IMR-90 (cell line): ENCODE data around the gene ADAP1. TPM values are rescaled to one million over a fixed set of nuclear protein-coding genes. Genes with fewer than 3 reads are reported as not detected.
"Not testable (repeated sequence)": the region's sequence is repeated elsewhere in the genome, so short reads cannot be mapped to it uniquely, and the experiment has no call there.

Source experiments
- ATAC-seq: fragments of 200-7000 bp; cut with Tn5 transposase; 2 replicates; pipeline ENCODE4 v1.9.1; 2020; ENCODE audit warnings: low read depth, mild to moderate bottlenecking, moderate library complexity
- BruUV-seq: library from RNA; stranded (reverse); fragments of 400-500 nt; replicated peaks from 2 replicates; lab custom pipeline; 2021; lab: Mats Ljungman, UMichigan
- CTCF ChIA-PET: fragments of 300-600 bp; formaldehyde crosslinking; extraction: SDS; loops from one replicate; lab custom pipeline; 2021; ENCODE audit warnings: antibody characterized with exemption; lab: Yijun Ruan, JAX
- POLR2A ChIA-PET: fragments of 300-600 bp; sonication (Branson Sonifier 250); formaldehyde crosslinking; loops from one replicate; lab custom pipeline; 2022; ENCODE audit warnings: antibody characterized with exemption; ENCODE audit not compliant: unreplicated experiment; lab: Charles Lee
- DNase-seq: peaks from one replicate; pipeline ENCODE4 v3.0.0; 2013
- H2AFZ ChIP-seq: replicated peaks from 2 replicates; pipeline ENCODE3; 2013; ENCODE audit warnings: low read length, mild to moderate bottlenecking; ENCODE audit not compliant: poor library complexity
- H2AK5ac ChIP-seq: 2 replicates; pipeline ENCODE4 v1.6.1; 2013; ENCODE audit warnings: low read depth, low read length, inconsistent platforms
- H2AK9ac ChIP-seq: replicated peaks from 2 replicates; pipeline ENCODE3; 2013; ENCODE audit warnings: mild to moderate bottlenecking, low read depth, low read length, moderate library complexity; ENCODE audit not compliant: poor library complexity
- H2BK120ac ChIP-seq: 2 replicates; pipeline ENCODE4 v1.6.1; 2013; ENCODE audit warnings: low read depth, low read length, inconsistent platforms
- H2BK15ac ChIP-seq: 3 replicates; pipeline ENCODE4 v1.6.1; 2013; ENCODE audit warnings: low read depth, low read length, inconsistent platforms
- H2BK20ac ChIP-seq: 2 replicates; pipeline ENCODE4 v1.6.1; 2013; ENCODE audit warnings: low read depth, mild to moderate bottlenecking, inconsistent platforms, low read length, moderate library complexity
- H2BK5ac ChIP-seq: 2 replicates; pipeline ENCODE4 v1.6.1; 2013; ENCODE audit warnings: mild to moderate bottlenecking, low read depth, low read length, inconsistent platforms; ENCODE audit not compliant: poor library complexity, severe bottlenecking
- H3K14ac ChIP-seq: replicated peaks from 2 replicates; pipeline ENCODE4 v1.6.1; 2013; ENCODE audit warnings: low read depth, low read length, inconsistent platforms
- H3K18ac ChIP-seq: 2 replicates; pipeline ENCODE4 v1.6.1; 2013; ENCODE audit warnings: low read depth, low read length, control low read depth
- H3K23ac ChIP-seq: 2 replicates; pipeline ENCODE4 v1.6.1; 2013; ENCODE audit warnings: low read depth, low read length, inconsistent platforms
- H3K27ac ChIP-seq: 2 replicates; pipeline ENCODE4 v1.5.1; 2013; ENCODE audit warnings: mild to moderate bottlenecking, control low read depth, low read length; ENCODE audit not compliant: insufficient read depth
- H3K27me3 ChIP-seq: 2 replicates; pipeline ENCODE4 v1.6.1; 2013; ENCODE audit warnings: low read length; ENCODE audit not compliant: control insufficient read depth, insufficient read depth
- H3K36me3 ChIP-seq: 2 replicates; pipeline ENCODE4 v1.6.1; 2013; ENCODE audit warnings: low read length, mixed read lengths; ENCODE audit not compliant: control insufficient read depth, insufficient read depth
- H3K4ac ChIP-seq: 2 replicates; pipeline ENCODE4 v1.6.1; 2013; ENCODE audit warnings: low read depth, low read length, inconsistent platforms
- H3K4me1 ChIP-seq: 2 replicates; pipeline ENCODE4 v1.6.1; 2013; ENCODE audit warnings: low read length, mixed read lengths; ENCODE audit not compliant: control insufficient read depth, insufficient read depth
- H3K4me2 ChIP-seq: 2 replicates; pipeline ENCODE4 v1.6.1; 2013; ENCODE audit warnings: low read depth, mild to moderate bottlenecking, control low read depth, low read length, moderate library complexity
- H3K4me3 ChIP-seq: 2 replicates; pipeline ENCODE4 v1.5.1; 2013; ENCODE audit warnings: low read depth, mild to moderate bottlenecking, control low read depth, low read length, moderate library complexity; ENCODE audit not compliant: insufficient read depth
- H3K56ac ChIP-seq: 2 replicates; pipeline ENCODE4 v1.6.1; 2013; ENCODE audit warnings: low read length, inconsistent platforms; ENCODE audit not compliant: insufficient read depth; ENCODE audit errors: extremely low read depth
- H3K79me1 ChIP-seq, 2 experiments: 2 replicates each; pipeline ENCODE4 v1.6.1; 2013; ENCODE audit warnings: low read length in 2 of 2, inconsistent platforms in 1 of 2, low read depth in 1 of 2
- H3K9ac ChIP-seq: 2 replicates; pipeline ENCODE4 v1.6.1; 2013; ENCODE audit warnings: low read depth, low read length, control low read depth
- H3K9me1 ChIP-seq: 2 replicates; pipeline ENCODE4 v1.6.1; 2013; ENCODE audit warnings: low read length, inconsistent platforms; ENCODE audit not compliant: insufficient read depth
- H3K9me3 ChIP-seq: 2 replicates; pipeline ENCODE4 v1.6.1; 2013; ENCODE audit warnings: low read length; ENCODE audit not compliant: control insufficient read depth, insufficient read depth
- H4K20me1 ChIP-seq: 2 replicates; pipeline ENCODE4 v1.6.1; 2013; ENCODE audit warnings: low read length, inconsistent platforms; ENCODE audit not compliant: insufficient read depth
- H4K5ac ChIP-seq: 2 replicates; pipeline ENCODE4 v1.6.1; 2013; ENCODE audit warnings: mild to moderate bottlenecking, low read depth, low read length, control low read depth
- H4K8ac ChIP-seq, 2 experiments: 2 replicates each; pipeline ENCODE4 v1.6.1; 2013; ENCODE audit warnings: low read depth in 2 of 2, low read length in 2 of 2, control low read depth in 1 of 2, inconsistent platforms in 1 of 2
- H4K91ac ChIP-seq: 2 replicates; pipeline ENCODE4 v1.6.1; 2013; ENCODE audit warnings: low read depth, low read length, inconsistent platforms; ENCODE audit not compliant: insufficient read depth
- CHD1 ChIP-seq: IDR thresholded peaks from 2 replicates; pipeline ENCODE4 v1.6.1; 2012; ENCODE audit warnings: low read depth, low read length, improper control_type of control experiment
- MAZ ChIP-seq: IDR thresholded peaks from 2 replicates; pipeline ENCODE4 v1.6.1; 2012; ENCODE audit warnings: low read depth, mild to moderate bottlenecking, low read length, improper control_type of control experiment, moderate library complexity, borderline replicate concordance
- NFE2L2 ChIP-seq: fragments of 150-350 bp; IDR thresholded peaks from 2 replicates; pipeline ENCODE4 v1.6.1; 2016; ENCODE audit warnings: low read depth, mild to moderate bottlenecking, low read length
- RAD21 ChIP-seq: IDR thresholded peaks from 2 replicates; pipeline ENCODE4 v1.6.1; 2012; ENCODE audit warnings: low read length, improper control_type of control experiment
- RCOR1 ChIP-seq: IDR thresholded peaks from 2 replicates; pipeline ENCODE4 v1.6.1; 2012; ENCODE audit warnings: mild to moderate bottlenecking, low read length, improper control_type of control experiment; ENCODE audit not compliant: insufficient replicate concordance
- WGBS, 2 experiments: methylation state at CpG; one replicate each; pipeline versions ENCODE4 v1.1.5 to v1.1.7; 2013; ENCODE audit warnings: missing lambda C conversion rate in 2 of 2; ENCODE audit not compliant: insufficient read length in 1 of 2; ENCODE audit errors: extremely low coverage in 2 of 2; 5-methylcytosine and 5-hydroxymethylcytosine counted together
- dilution Hi-C: fragments of 300-500 bp; cut with HindIII; formaldehyde crosslinking; loops from one replicate; pipeline ENCODE4 v1.14.3; 2018; ENCODE audit warnings: low sequenced_read_pairs; ENCODE audit not compliant: unreplicated experiment
- in situ Hi-C: fragments of 300-500 bp; cut with MboI; formaldehyde crosslinking; loops from 3 replicates; pipeline ENCODE4 v1.14.3; 2019; ENCODE audit warnings: low sequenced_read_pairs, inconsistent platforms, mixed read lengths
- intact Hi-C: fragments of 100-400 bp; cut with micrococcal nuclease; formaldehyde crosslinking; loops from 2 replicates; pipeline ENCODE4 v1.10.0; 2022
- polyA plus RNA-seq, 3 experiments: library from polyadenylated mRNA; depleted of rRNA; stranded (reverse); fragments of >200 nt; gene quantifications; 2 replicates each; pipeline ENCODE4 v1.2.3, GENCODE V29; 2012; ENCODE audit warnings: low replicate concordance in 1 of 3
- total RNA-seq: library from RNA; depleted of rRNA; stranded (reverse); fragments of >200 nt; gene quantifications from 2 replicates; pipeline ENCODE4 v1.2.3, GENCODE V29; 2012
- TF ChIP-seq, protein P1 (sequence below): fragments of 150-350 bp; IDR thresholded peaks from 2 replicates; pipeline ENCODE4 v1.6.1; 2017; ENCODE audit warnings: mild to moderate bottlenecking, antibody characterized with exemption, low read length, low read depth

ADAP1 gene
- total and polyA plus RNA-seq, 2 of the 4 experiments (the other 2 are of a cell fraction) = 1.4 to 2.0 TPM

DNA sequence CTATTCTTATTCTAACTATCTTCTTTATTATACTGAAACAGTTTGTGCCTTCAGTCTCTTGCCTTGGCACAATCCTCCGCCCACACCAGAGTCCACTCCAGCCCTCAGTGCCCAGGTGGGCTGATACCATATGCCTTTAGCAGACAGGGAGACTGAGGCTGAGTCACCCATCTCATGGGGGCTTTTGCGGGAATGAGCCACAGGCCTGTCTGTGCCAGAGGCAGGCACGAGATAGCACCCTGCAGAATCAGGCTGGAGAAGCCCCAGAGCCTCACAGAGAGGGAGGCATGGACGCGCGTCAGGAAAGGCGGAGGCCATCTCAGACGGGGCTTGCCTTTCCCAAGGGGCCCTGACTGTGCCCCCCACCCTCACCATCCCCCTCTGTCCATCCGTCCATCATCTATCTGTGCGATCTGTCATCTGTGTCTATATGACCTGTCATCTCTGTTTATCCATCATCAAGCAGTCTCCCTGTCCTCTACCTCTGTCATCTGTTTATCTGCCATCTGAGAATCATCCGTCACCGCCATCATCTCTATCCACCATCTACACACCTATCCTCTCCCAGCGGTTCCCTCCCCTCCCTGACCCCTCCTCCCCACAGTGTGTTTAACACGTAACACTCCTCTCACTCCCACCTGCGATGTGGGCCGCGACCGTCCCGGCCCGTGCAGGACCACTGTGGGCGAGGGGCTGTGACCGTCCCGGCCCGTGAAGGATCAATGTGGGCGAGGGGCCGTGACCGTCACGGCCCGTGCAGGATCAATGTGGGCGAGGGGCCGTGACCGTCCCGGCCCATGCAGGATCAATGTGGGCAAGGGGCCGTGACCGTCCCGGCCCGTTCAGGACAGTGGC is 7.3 kb upstream of the ADAP1 start:
- 82% methylated on average over 31 of the region's 37 CpGs; no CpG with 5 or more reads in 1 of the 2 experiments for WGBS, 2 experiments
- no peak for DNase-seq
- H3K27ac ChIP-seq = no peak overlapping the region
- intact Hi-C loops (no loop called here), in situ Hi-C loops (no loop called here), dilution Hi-C loops (no loop called here)
- no peak overlapping the region for H3K56ac ChIP-seq
- H3K79me1 ChIP-seq = peaks cover 0 to 8% of the 10 kb centered on the region in 2 experiments; a peak in 2 of 4 replicates
- no peak overlapping the region for H3K14ac ChIP-seq
- H2AK5ac ChIP-seq = no peak overlapping the region
- H4K5ac ChIP-seq = no peak overlapping the region
- no peak overlapping the region for H2AK9ac ChIP-seq
- peaks cover 1% of the 10 kb centered on the region; the same call in 1 of the 2 replicates for H3K36me3 ChIP-seq
- H4K91ac ChIP-seq = no peak overlapping the region
- H3K4ac ChIP-seq = no peak overlapping the region
- H3K9me1 ChIP-seq = 0 out of 2 replicates have a peak, but pooled peaks cover 2% of the 10 kb centered on the region
- H3K9me3 ChIP-seq = no peaks in the 10 kb centered on the region
- H2AFZ ChIP-seq = no peak overlapping the region
- H3K18ac ChIP-seq = no peak overlapping the region
- H3K27me3 ChIP-seq = peaks cover 13% of the 10 kb centered on the region
- H2BK5ac ChIP-seq = no peak overlapping the region
- H3K23ac ChIP-seq = no peak overlapping the region
- ChIA-PET CTCF (no interaction called here), POLR2A (no interaction called here)
- no peak overlapping the region for H3K4me2 ChIP-seq
- H4K8ac ChIP-seq = no peak overlapping the region
- no peak overlapping the region for H2BK120ac ChIP-seq
- no TSS peak for BruUV-seq
- H4K20me1 ChIP-seq = peaks cover 10% of the 10 kb centered on the region
- H3K9ac ChIP-seq = no peak overlapping the region
- TF ChIP-seq RAD21 = no peak
- TF ChIP-seq RCOR1 = no peak
- TF ChIP-seq, protein P1, sequence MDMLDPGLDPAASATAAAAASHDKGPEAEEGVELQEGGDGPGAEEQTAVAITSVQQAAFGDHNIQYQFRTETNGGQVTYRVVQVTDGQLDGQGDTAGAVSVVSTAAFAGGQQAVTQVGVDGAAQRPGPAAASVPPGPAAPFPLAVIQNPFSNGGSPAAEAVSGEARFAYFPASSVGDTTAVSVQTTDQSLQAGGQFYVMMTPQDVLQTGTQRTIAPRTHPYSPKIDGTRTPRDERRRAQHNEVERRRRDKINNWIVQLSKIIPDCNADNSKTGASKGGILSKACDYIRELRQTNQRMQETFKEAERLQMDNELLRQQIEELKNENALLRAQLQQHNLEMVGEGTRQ = no peak
- TF ChIP-seq MAZ = no peak
- TF ChIP-seq NFE2L2 = no peak
- TF ChIP-seq CHD1 = no peak
- no peak overlapping the region for H2BK15ac ChIP-seq
- no peak overlapping the region for H3K4me3 ChIP-seq
- no peak overlapping the region for H2BK20ac ChIP-seq
- no peak for ATAC-seq
- H3K4me1 ChIP-seq = no peaks in the 10 kb centered on the region

DNA sequence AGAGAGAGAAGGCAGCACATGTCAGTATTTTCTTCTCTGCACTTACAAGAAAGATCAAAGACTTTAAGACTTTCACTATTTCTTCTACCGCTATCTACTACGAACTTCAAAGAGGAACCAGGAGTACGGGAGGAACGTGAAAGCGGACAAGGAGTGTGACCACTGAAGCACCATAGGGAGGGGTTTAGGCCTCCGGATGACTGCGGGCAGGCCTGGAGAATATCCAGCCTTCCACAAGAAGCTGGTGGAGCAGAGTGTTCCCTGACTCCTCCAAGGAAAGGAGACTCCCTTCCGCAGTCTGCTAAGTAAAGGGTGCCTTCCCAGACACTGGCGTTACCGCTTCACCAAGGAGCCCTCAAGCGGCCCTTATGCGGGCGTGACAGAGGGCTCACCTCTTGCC is 6.5 kb upstream of the ADAP1 start:
- H3K9me1 ChIP-seq, H2AK9ac ChIP-seq, H3K4me2 ChIP-seq, H2BK20ac ChIP-seq, H3K4me1 ChIP-seq, H3K36me3 ChIP-seq, H3K14ac ChIP-seq, BruUV-seq, H2BK15ac ChIP-seq, H3K27ac ChIP-seq, H3K23ac ChIP-seq, H3K4me3 ChIP-seq, H4K91ac ChIP-seq, H3K4ac ChIP-seq, H4K5ac ChIP-seq, dilution Hi-C loops, H4K20me1 ChIP-seq, H2BK120ac ChIP-seq, POLR2A ChIA-PET, H2AFZ ChIP-seq, DNase-seq, H3K56ac ChIP-seq, H3K9ac ChIP-seq, ATAC-seq, H3K18ac ChIP-seq, in situ Hi-C loops, H3K79me1 ChIP-seq, CTCF ChIA-PET, intact Hi-C loops, H2AK5ac ChIP-seq, H4K8ac ChIP-seq, H2BK5ac ChIP-seq, H3K9me3 ChIP-seq: not testable (repeated sequence)
- WGBS, 2 experiments = no CpG with 5 or more reads among the region's 13 CpGs
- H3K27me3 ChIP-seq = peaks cover 13% of the 10 kb centered on the region
